GM23338 (cell line): ENCODE measurements around the gene CAMTA1. TPM values are rescaled to one million over a fixed set of nuclear protein-coding genes. Genes with fewer than 3 reads are reported as not detected.

Source experiments
- CREB1 ChIP-seq: fragments of 250-450 bp; sonication (Bioruptor Pico); IDR thresholded peaks from 2 replicates; pipeline ENCODE4 v1.5.0; 2020; ENCODE audit warnings: low read depth, mild to moderate bottlenecking, moderate library complexity
- ETS1 ChIP-seq: IDR thresholded peaks from 2 replicates; pipeline ENCODE4 v1.6.1; 2016; ENCODE audit warnings: antibody characterized with exemption
- EZH2 ChIP-seq: fragments of 200-600 bp; sonication (generic); IDR thresholded peaks from one replicate; pipeline ENCODE4 v1.8.0; 2017; ENCODE audit warnings: antibody characterized with exemption, mild to moderate bottlenecking, low read depth; ENCODE audit not compliant: unreplicated experiment
- JUNB ChIP-seq: IDR thresholded peaks from one replicate; pipeline ENCODE4 v1.6.1; 2016; ENCODE audit warnings: antibody characterized with exemption; ENCODE audit not compliant: unreplicated experiment
- POLR2AphosphoS5 ChIP-seq: IDR thresholded peaks from 2 replicates; pipeline ENCODE4 v1.6.1; 2016; ENCODE audit warnings: antibody characterized with exemption, low read depth
- REST ChIP-seq: IDR thresholded peaks from one replicate; pipeline ENCODE4 v1.6.1; 2018; ENCODE audit warnings: antibody characterized with exemption; ENCODE audit not compliant: unreplicated experiment
- STAT1 ChIP-seq: IDR thresholded peaks from one replicate; pipeline ENCODE4 v1.6.1; 2016; ENCODE audit warnings: antibody characterized with exemption; ENCODE audit not compliant: unreplicated experiment
- ZNF114 ChIP-seq: fragments of 250-450 bp; sonication (Bioruptor Pico); IDR thresholded peaks from 2 replicates; pipeline ENCODE4 v1.5.0; 2020; ENCODE audit warnings: mild to moderate bottlenecking, moderate library complexity
- ZNF331 ChIP-seq: fragments of 250-450 bp; sonication (Bioruptor Pico); IDR thresholded peaks from 2 replicates; pipeline ENCODE4 v1.5.0; 2020; ENCODE audit warnings: low read depth, mild to moderate bottlenecking, moderate library complexity
- ZNF462 ChIP-seq: fragments of 250-450 bp; sonication (Bioruptor Pico); IDR thresholded peaks from 2 replicates; pipeline ENCODE4 v1.5.0; 2020; ENCODE audit warnings: mild to moderate bottlenecking, moderate library complexity
- polyA plus RNA-seq: library from polyadenylated mRNA; unstranded; fragments of >200 nt; fragmentation: Nextera tagmentation; extraction: Ambion mirVana; gene quantifications from 2 replicates; pipeline ENCODE4 v1.2.1, GENCODE V29; 2016
- total RNA-seq: library from RNA; depleted of rRNA; stranded (reverse); fragments of >200 nt; shearing (Covaris generic); gene quantifications from 2 replicates; pipeline ENCODE4 v1.2.3, GENCODE V29; 2014

The CAMTA1 gene
- total and polyA plus RNA-seq, 2 experiments from 2014 or later = 115 to 519 TPM

- TF ChIP-seq ZNF462 (CRISPR knock-in tag) (no peak), JUNB (no peak), ETS1 (no peak), STAT1 (no peak), REST (no peak), EZH2 (no peak), CREB1 (CRISPR knock-in tag) (no peak), ZNF114 (CRISPR knock-in tag) (no peak), POLR2AphosphoS5 (no peak), ZNF331 (CRISPR knock-in tag) (no peak)
Measured at GRCh38 chr1:7471836-7472235, 686.6 kb downstream of the CAMTA1 start (continued).
